Suprapubic skin (tissue), 4 donors: ENCODE results near the gene ITPK1.

Experiments used
- EP300 ChIP-seq: sonication (generic); formaldehyde crosslinking; IDR thresholded peaks from one replicate; pipeline ENCODE4 v1.6.1; 2017; ENCODE audit warnings: antibody characterized with exemption
- POLR2A ChIP-seq, 2 donors: fragments of 450-650 bp; IDR thresholded peaks; one replicate each; pipeline ENCODE4 v1.6.1; 2017; ENCODE audit warnings: antibody characterized with exemption in 2 of 2, mild to moderate bottlenecking in 2 of 2, moderate library complexity in 2 of 2
- POLR2AphosphoS5 ChIP-seq, 3 donors: sonication (generic); formaldehyde crosslinking; IDR thresholded peaks; one replicate each; pipeline ENCODE4 v1.6.1; 2017; ENCODE audit warnings: antibody characterized with exemption in 3 of 3
- TF ChIP-seq, protein P1 (sequence below), 2 donors: fragments of 200-600 bp in 1 of 2; fragments of 450-650 bp in 1 of 2; sonication (generic) in 1 of 2; IDR thresholded peaks; one replicate each; pipeline ENCODE4 v1.5.1; 2016 to 2019; ENCODE audit warnings: antibody characterized with exemption in 2 of 2, mild to moderate bottlenecking in 1 of 2, moderate library complexity in 1 of 2

DNA sequence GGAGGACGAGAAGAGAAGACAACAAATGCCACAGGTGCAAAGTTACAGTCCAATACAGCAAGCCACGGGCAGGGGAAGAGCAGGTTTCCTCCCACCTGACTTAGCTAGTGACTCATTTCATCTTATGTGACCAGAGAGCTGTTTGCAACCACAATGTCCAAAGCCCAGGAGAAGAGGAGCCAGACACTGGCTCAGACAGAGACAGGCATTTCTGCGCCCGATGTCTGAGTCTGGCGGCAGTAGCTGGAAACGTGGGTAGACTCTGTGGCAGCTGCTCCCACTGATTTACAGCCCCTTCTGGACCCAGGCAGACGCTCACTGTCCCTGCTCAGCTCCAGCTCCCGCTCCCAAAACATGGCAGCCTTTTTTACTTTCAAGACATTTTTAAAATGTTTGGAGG, 132.8 kb downstream of the ITPK1 start:
- TF ChIP-seq, protein P1, sequence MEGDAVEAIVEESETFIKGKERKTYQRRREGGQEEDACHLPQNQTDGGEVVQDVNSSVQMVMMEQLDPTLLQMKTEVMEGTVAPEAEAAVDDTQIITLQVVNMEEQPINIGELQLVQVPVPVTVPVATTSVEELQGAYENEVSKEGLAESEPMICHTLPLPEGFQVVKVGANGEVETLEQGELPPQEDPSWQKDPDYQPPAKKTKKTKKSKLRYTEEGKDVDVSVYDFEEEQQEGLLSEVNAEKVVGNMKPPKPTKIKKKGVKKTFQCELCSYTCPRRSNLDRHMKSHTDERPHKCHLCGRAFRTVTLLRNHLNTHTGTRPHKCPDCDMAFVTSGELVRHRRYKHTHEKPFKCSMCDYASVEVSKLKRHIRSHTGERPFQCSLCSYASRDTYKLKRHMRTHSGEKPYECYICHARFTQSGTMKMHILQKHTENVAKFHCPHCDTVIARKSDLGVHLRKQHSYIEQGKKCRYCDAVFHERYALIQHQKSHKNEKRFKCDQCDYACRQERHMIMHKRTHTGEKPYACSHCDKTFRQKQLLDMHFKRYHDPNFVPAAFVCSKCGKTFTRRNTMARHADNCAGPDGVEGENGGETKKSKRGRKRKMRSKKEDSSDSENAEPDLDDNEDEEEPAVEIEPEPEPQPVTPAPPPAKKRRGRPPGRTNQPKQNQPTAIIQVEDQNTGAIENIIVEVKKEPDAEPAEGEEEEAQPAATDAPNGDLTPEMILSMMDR (IDR thresholded peaks at IDR 0.05) = no peak
- no peak for TF ChIP-seq POLR2A (IDR thresholded peaks at IDR 0.05)
- no peak for TF ChIP-seq EP300
- no peak for TF ChIP-seq POLR2AphosphoS5 (IDR thresholded peaks at IDR 0.05)
